ENCODE data around the gene CCNG1.

The CCNG1 gene

DNA sequence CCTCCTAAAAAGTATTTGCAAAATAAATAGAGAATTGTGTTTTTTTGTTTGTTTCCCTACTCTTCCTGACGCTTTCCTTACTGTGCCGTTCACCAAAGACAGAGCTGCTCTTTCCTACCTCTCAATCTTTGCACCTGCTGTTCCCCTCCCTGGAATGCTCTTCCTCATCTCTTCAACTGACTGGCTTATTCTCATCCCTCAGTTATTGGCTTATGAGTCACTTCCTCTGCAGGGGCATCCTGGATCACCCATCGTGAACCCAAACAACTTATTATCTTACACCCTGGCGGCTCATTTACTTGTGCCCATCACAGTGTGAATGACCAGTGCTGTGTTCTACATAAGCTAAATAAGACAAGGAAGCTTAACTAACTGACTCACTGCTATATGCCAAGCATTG lies 36.1 kb upstream of the CCNG1 start:
- Histone ChIP-seq H3K79me2 (no peaks in the 10 kb centered on the region), H3K9me3 (ENCODE audit: control insufficient read depth, low read length) (no peaks in the 10 kb centered on the region), H3K9ac (no peak overlapping the region), H3K4me1 (no peaks in the 10 kb centered on the region), H3K4me2 (ENCODE audit: low read length) (no peak overlapping the region), H3K27me3 (ENCODE audit: control insufficient read depth, insufficient read depth, low read length) (no peaks in the 10 kb centered on the region), H3K4me3 (ENCODE audit: low read depth, low read length) (no peak overlapping the region), H2AFZ (no peak overlapping the region), H3K27ac (no peak overlapping the region), H3K36me3 (ENCODE audit: control insufficient read depth, insufficient read depth, low read length) (no peaks in the 10 kb centered on the region)
- TF ChIP-seq, protein P1, sequence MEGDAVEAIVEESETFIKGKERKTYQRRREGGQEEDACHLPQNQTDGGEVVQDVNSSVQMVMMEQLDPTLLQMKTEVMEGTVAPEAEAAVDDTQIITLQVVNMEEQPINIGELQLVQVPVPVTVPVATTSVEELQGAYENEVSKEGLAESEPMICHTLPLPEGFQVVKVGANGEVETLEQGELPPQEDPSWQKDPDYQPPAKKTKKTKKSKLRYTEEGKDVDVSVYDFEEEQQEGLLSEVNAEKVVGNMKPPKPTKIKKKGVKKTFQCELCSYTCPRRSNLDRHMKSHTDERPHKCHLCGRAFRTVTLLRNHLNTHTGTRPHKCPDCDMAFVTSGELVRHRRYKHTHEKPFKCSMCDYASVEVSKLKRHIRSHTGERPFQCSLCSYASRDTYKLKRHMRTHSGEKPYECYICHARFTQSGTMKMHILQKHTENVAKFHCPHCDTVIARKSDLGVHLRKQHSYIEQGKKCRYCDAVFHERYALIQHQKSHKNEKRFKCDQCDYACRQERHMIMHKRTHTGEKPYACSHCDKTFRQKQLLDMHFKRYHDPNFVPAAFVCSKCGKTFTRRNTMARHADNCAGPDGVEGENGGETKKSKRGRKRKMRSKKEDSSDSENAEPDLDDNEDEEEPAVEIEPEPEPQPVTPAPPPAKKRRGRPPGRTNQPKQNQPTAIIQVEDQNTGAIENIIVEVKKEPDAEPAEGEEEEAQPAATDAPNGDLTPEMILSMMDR (IDR thresholded peaks at IDR 0.05), result no peak

DNA sequence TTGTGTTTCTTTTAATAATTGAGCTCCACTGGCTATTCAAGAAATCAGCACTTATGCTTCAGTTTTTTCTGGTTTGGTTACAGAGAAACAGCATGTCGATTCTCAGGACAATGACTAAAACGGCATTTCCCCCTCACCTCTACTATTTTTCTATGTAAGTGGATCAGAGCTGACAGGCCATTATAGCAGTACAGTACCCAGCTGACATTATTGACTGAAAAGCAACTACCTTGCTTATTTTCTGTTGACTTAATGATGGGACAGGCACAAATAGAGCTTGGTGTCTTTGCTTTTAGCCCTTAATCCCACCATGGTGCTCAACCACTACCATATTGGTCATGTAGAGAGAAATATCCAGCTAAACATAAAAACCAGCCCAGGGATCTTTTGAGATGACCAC lies 35.4 kb upstream of the CCNG1 start:
- Histone ChIP-seq H3K27ac (no peak overlapping the region), H3K27me3 (ENCODE audit: control insufficient read depth, insufficient read depth, low read length) (no peaks in the 10 kb centered on the region), H3K9me3 (ENCODE audit: control insufficient read depth, low read length) (no peaks in the 10 kb centered on the region), H3K4me1 (no peaks in the 10 kb centered on the region), H3K9ac (no peak overlapping the region), H3K4me2 (ENCODE audit: low read length) (no peak overlapping the region), H2AFZ (no peak overlapping the region), H3K4me3 (ENCODE audit: low read depth, low read length) (no peak overlapping the region), H3K79me2 (no peaks in the 10 kb centered on the region), H3K36me3 (ENCODE audit: control insufficient read depth, insufficient read depth, low read length) (no peaks in the 10 kb centered on the region)
- TF ChIP-seq, protein P1 (IDR thresholded peaks at IDR 0.05), result no peak

DNA sequence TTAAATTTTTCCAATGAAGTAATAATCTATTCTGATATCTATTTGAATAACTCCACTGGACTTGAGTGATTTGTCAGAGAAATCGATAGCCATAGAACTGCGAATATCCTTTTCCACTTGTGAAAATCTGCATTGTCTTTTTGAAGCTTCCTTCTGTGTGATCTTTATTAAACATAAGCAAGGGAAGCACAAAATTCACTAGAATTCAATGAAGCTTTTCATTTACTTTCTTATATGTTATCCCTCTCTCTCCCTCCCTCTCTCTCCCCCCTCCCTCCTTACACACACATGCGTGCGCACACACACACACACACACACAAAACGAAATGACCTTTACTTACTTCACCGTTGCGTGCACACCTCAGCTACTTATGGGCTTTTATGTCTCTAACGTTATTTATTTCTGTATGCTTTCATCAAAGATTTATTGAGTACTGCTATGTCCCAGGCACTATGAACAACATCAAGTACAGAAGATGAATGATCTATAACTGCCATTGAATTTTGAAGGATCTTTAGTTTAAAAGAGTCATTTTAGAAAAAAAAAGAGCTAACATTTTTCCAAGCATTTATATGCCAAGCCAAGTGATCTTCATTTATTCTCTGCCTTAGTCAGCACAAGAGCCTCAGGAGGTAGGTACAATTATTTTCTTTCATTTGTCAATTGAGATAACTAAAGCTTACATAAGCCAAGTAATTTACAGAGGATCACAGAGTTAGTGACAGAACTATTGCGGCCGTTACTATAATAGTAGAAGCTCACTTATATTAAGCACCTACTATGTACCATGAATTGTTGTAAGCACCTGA lies 32.8 kb upstream of the CCNG1 start:
- Histone ChIP-seq H3K27me3 (ENCODE audit: control insufficient read depth, insufficient read depth, low read length) (no peaks in the 10 kb centered on the region), H3K27ac (no peak overlapping the region), H3K4me2 (ENCODE audit: low read length) (no peak overlapping the region), H3K4me3 (ENCODE audit: low read depth, low read length) (no peak overlapping the region), H2AFZ (no peak overlapping the region), H3K9me3 (ENCODE audit: control insufficient read depth, low read length) (no peaks in the 10 kb centered on the region), H3K79me2 (no peaks in the 10 kb centered on the region), H3K9ac (no peak overlapping the region), H3K4me1 (no peaks in the 10 kb centered on the region), H3K36me3 (ENCODE audit: control insufficient read depth, insufficient read depth, low read length) (no peaks in the 10 kb centered on the region)
- TF ChIP-seq, protein P1 (IDR thresholded peaks at IDR 0.05), result no peak

DNA sequence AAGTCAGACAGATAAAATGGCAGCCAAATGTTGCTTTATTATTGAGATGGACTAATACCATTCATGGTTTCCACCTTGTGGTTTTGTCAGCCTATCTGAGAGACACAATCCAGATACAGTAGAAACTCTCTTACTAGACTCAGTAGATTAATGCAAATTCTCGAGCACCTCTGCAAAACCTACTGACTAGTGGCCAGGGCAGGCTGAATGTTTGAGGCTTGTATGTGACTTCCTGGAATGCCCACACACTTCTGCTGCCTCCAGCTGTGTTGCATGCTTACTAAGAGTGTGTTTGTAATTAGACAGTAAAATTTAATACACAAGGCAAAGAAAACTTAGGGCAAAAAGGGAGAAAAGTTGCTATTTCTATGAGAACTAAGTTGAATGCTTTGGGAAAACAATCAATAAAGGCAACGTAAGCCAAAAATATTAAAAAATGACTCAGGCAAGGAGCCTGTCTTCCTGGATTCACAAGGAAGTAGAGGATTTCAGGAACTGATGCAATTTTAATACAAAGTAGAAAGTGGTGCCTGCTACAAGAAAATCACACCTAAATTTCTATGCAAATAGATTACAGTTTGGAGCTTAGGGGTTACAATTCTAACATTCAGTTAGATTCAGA lies 30.2 kb upstream of the CCNG1 start:
- H3K9me3 ChIP-seq (ENCODE audit: control insufficient read depth, low read length), result no peaks in the 10 kb centered on the region
- H3K36me3 ChIP-seq (ENCODE audit: control insufficient read depth, insufficient read depth, low read length), result no peaks in the 10 kb centered on the region
- H3K9ac ChIP-seq, result no peak overlapping the region
- no peaks in the 10 kb centered on the region for H3K4me1 ChIP-seq
- H3K27ac ChIP-seq, result no peak overlapping the region
- no peak overlapping the region for H3K4me3 ChIP-seq (ENCODE audit: low read depth, low read length)
- H3K27me3 ChIP-seq (ENCODE audit: control insufficient read depth, insufficient read depth, low read length), result no peaks in the 10 kb centered on the region
- no peak overlapping the region for H3K4me2 ChIP-seq (ENCODE audit: low read length)
- H3K79me2 ChIP-seq, result no peaks in the 10 kb centered on the region
- no peak overlapping the region for H2AFZ ChIP-seq
- TF ChIP-seq, protein P1 (IDR thresholded peaks at IDR 0.05), result no peak
